ENCODE results near the gene CARM1. TPM values are rescaled to one million over a fixed set of nuclear protein-coding genes. Genes with fewer than 3 reads are reported as not detected.

CARM1 gene
- total RNA-seq (10 to 100 TPM; 22.3 to 35.2 (median 30.8) TPM), total RNA-seq (15.4 to 92.9 (median 26.9) reads per million in 29 experiments)
- 10.3 TPM for total RNA-seq (2013)

DNA sequence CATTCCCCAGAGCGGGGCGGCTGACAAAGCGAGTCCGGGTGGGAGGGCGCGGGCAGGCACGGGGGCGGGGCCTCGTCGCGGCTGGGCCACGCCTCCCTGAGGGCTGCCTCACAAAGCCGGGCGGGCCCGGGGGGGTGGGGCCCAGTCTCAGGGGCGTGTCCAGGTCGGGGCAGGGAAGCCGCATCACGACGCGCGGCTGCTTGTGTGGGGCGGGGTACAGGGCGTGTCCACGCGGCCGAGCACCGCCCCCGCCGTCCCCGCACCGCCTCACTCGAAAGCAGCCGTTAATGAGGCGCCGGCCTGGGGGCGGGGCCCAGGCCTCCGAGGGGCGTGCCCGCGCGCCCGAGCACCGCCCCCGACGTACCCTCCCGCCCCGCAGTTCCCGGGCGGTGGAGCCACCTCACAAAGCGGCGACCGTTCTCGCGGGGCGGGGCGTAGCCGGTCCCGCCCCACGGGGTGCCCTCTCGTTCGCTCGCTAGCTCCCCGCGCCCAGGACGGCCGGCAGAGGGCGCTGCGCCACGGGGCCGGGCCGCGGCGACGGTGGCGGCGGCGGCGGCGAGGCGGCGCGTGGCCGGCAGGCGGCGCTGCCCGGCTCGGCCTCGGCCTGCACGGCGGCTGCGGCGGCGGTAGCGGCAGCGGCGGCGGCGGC is at the start of gene CARM1:
Gene CARM1, plus strand, starts transcription at position 599 of the 649 bp plus-strand sequence. CDS start 150 bp downstream, outside the sequence.
- CTCF ChIA-PET = interaction anchor here in 1 of 2 donors (0.5 to 2.0 kb wide), 6 partner anchors 35 to 750 kb away, joined by 3 to 6 read pairs (median 3); partner anchors contain the start of genes DNM2 and TMED1

DNA sequence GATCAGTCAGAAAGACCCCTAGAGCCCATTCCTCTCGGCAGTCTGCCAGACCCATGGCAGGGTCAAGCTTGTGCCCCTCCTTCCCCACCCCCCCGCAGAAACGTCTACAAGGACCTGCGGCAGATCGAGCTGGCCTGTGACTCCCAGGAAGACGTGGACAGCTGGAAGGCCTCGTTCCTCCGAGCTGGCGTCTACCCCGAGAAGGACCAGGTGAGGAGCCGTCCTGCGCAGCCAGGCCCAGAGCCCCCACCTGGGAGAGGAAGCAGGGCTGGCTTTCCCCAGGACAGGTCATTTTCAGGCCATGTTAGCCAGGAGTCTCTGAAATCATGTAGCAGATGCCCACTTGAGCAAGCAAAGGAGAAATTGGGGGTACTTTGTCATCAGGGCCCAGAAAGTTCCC is 47.7 kb upstream of the CARM1 start:
- no peak overlapping the region for H3K27ac ChIP-seq (ENCODE audit: low read length)
- CTCF ChIA-PET = interaction anchor here in 1 of 2 donors (0.6 kb wide), 1 partner anchor 427 kb away, joined by 5 read pairs; no protein-coding TSS in a partner anchor
- POLR2A ChIA-PET = no interaction called here
- H3K27ac Mint-ChIP-seq = no peak overlapping the region
- H3K4me1 Mint-ChIP-seq = peaks cover 0 to 5% (median 5%) of the 10 kb centered on the region in 3 donors
- no peaks in the 10 kb centered on the region for H3K9me3 ChIP-seq
- ATAC-seq (replicated peaks in 1 of 4) (no peak), DNase-seq (no peak)
- WGBS (ENCODE audit: insufficient coverage) = 96% methylated on average over 7 of the region's 12 CpGs
- no peaks in the 10 kb centered on the region for H3K27me3 ChIP-seq (replicated peaks in 1 of 2; ENCODE audit: control insufficient read depth in 2 of 2, extremely low read depth in 1 of 2, insufficient read depth in 2 of 2, low read length in 1 of 2)
- H3K27me3 Mint-ChIP-seq = no peaks in the 10 kb centered on the region
- no peaks in the 10 kb centered on the region for H3K4me1 ChIP-seq (ENCODE audit: control insufficient read depth in 1 of 2, extremely low read depth in 1 of 2, insufficient read depth in 2 of 2, low read length in 2 of 2)
- no peak overlapping the region for H3K4me3 ChIP-seq (ENCODE audit: control insufficient read depth in 1 of 2, extremely low read depth in 1 of 2, low read length in 1 of 2)
- H3K9me3 Mint-ChIP-seq = no peaks in the 10 kb centered on the region
- peaks cover 36% of the 10 kb centered on the region for H3K36me3 Mint-ChIP-seq
- H3K4me3 Mint-ChIP-seq = no peak overlapping the region
- H3K36me3 ChIP-seq (ENCODE audit: control insufficient read depth in 2 of 2, extremely low read depth in 1 of 2, insufficient read depth in 1 of 2, low read length in 1 of 2) = peaks cover 13 to 63% of the 10 kb centered on the region in 2 donors

More for the DNA sequence above, at the start of gene CARM1:
- Mint-ChIP-seq H3K9me3 (no peaks in the 10 kb centered on the region), H3K27ac (peak within 1 kb of the TSS; percentile 62 to 79), H3K27me3 (no peaks in the 10 kb centered on the region), H3K4me3 (peak within 1 kb of the TSS; percentile 73 to 89 (median 77)), H3K36me3 (no peaks in the 10 kb centered on the region), H3K4me1 (peaks cover 14 to 27% (median 18%) of the 10 kb centered on the region in 3 donors)
- H3K9me3 ChIP-seq = no peaks in the 10 kb centered on the region
- H3K27me3 ChIP-seq (replicated peaks in 1 of 2; ENCODE audit: control insufficient read depth in 2 of 2, extremely low read depth in 1 of 2, insufficient read depth in 2 of 2, low read length in 1 of 2) = no peaks in the 10 kb centered on the region
- peaks cover 10 to 23% of the 10 kb centered on the region in 2 experiments for H3K4me1 ChIP-seq (ENCODE audit: control insufficient read depth in 1 of 2, extremely low read depth in 1 of 2, insufficient read depth in 2 of 2, low read length in 2 of 2)
- H3K4me3 ChIP-seq (ENCODE audit: control insufficient read depth in 1 of 2, extremely low read depth in 1 of 2, low read length in 1 of 2) = peak within 1 kb of the TSS; percentile 57 to 63
- ATAC-seq (replicated peaks in 1 of 4) (peak; percentile 84 to 88 (median 87)), DNase-seq (peak; percentile 97 to 100 (median 99))
- no peaks in the 10 kb centered on the region for H3K36me3 ChIP-seq (ENCODE audit: control insufficient read depth in 2 of 2, extremely low read depth in 1 of 2, insufficient read depth in 1 of 2, low read length in 1 of 2)
- peak within 1 kb of the TSS; percentile 64 for H3K27ac ChIP-seq (ENCODE audit: low read length)
- POLR2A ChIA-PET = no interaction called here
- WGBS (ENCODE audit: insufficient coverage) = under 1% methylated on average over 99 of the region's 99 CpGs

DNA sequence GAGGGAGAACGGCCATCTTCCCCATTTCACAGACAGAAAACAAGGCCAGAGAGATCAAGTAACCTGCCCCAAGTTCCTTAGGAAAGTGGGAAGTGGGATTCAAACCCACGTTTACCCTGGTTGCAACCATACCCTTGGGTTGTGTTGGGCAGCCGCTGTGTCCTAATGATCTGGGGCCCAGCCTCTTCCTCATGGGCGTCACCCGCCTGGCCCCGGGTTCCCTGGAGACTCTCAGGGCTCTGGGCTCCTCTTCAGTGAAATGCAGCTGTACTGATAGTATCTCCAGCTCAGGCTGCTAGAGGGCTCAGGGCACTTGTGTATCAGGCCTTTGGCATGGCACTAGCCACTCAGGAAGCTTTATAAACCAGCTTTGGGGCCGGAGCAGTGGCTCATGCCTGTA is 45.1 kb upstream of the CARM1 start:
- peaks cover 23% of the 10 kb centered on the region for H3K36me3 Mint-ChIP-seq
- ChIA-PET CTCF (no interaction called here), POLR2A (no interaction called here)
- ATAC-seq (replicated peaks in 1 of 4) (no peak), DNase-seq (no peak)
- Histone ChIP-seq H3K36me3 (ENCODE audit: control insufficient read depth in 2 of 2, extremely low read depth in 1 of 2, insufficient read depth in 1 of 2, low read length in 1 of 2) (peaks cover 7 to 56% of the 10 kb centered on the region in 2 donors), H3K27me3 (replicated peaks in 1 of 2; ENCODE audit: control insufficient read depth in 2 of 2, extremely low read depth in 1 of 2, insufficient read depth in 2 of 2, low read length in 1 of 2) (no peaks in the 10 kb centered on the region), H3K4me1 (ENCODE audit: control insufficient read depth in 1 of 2, extremely low read depth in 1 of 2, insufficient read depth in 2 of 2, low read length in 2 of 2) (no peaks in the 10 kb centered on the region), H3K4me3 (ENCODE audit: control insufficient read depth in 1 of 2, extremely low read depth in 1 of 2, low read length in 1 of 2) (no peak overlapping the region), H3K27ac (ENCODE audit: low read length) (no peak overlapping the region), H3K9me3 (no peaks in the 10 kb centered on the region)
- H3K27ac Mint-ChIP-seq = no peak overlapping the region
- 99% methylated on average over 5 of the region's 7 CpGs for WGBS (ENCODE audit: insufficient coverage)
- no peaks in the 10 kb centered on the region for H3K9me3 Mint-ChIP-seq
- no peak overlapping the region for H3K4me3 Mint-ChIP-seq
- no peaks in the 10 kb centered on the region for H3K27me3 Mint-ChIP-seq
- H3K4me1 Mint-ChIP-seq = no peaks in the 10 kb centered on the region

DNA sequence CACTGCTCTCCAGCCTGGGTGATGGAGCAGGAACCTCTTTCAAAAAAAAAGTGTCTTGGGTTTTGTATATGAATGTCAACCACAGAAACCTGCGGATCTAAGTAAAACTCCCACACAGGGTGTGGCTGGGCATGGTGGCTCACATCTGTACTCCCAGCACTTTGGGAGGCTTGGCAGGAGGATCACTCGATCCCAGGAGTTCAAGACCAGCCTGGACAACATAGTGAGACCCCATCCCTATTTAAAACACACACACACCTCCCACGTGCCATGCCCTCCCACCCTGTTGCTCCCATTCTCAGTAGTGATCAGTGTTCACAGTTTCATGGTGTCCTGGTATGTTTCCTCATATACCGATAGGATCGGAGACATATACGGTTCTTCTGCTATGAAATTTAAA is 44.5 kb upstream of the CARM1 start:
- Histone ChIP-seq H3K36me3 (ENCODE audit: control insufficient read depth in 2 of 2, extremely low read depth in 1 of 2, insufficient read depth in 1 of 2, low read length in 1 of 2) (peaks cover 4 to 54% of the 10 kb centered on the region in 2 donors), H3K9me3 (no peaks in the 10 kb centered on the region), H3K27ac (ENCODE audit: low read length) (no peak overlapping the region), H3K4me3 (ENCODE audit: control insufficient read depth in 1 of 2, extremely low read depth in 1 of 2, low read length in 1 of 2) (no peak overlapping the region), H3K27me3 (replicated peaks in 1 of 2; ENCODE audit: control insufficient read depth in 2 of 2, extremely low read depth in 1 of 2, insufficient read depth in 2 of 2, low read length in 1 of 2) (no peaks in the 10 kb centered on the region), H3K4me1 (ENCODE audit: control insufficient read depth in 1 of 2, extremely low read depth in 1 of 2, insufficient read depth in 2 of 2, low read length in 2 of 2) (no peaks in the 10 kb centered on the region)
- Mint-ChIP-seq H3K36me3 (peaks cover 23% of the 10 kb centered on the region), H3K27me3 (no peaks in the 10 kb centered on the region), H3K27ac (peak overlapping the region in 1 of 2 donors; percentile 16), H3K4me1 (no peaks in the 10 kb centered on the region), H3K4me3 (no peak overlapping the region), H3K9me3 (no peaks in the 10 kb centered on the region)
- 100% methylated on average over 4 of the region's 6 CpGs for WGBS (ENCODE audit: insufficient coverage)
- POLR2A ChIA-PET = no interaction called here
- no peak for ATAC-seq (replicated peaks in 1 of 4)
- CTCF ChIA-PET = no interaction called here
- DNase-seq = no peak

DNA sequence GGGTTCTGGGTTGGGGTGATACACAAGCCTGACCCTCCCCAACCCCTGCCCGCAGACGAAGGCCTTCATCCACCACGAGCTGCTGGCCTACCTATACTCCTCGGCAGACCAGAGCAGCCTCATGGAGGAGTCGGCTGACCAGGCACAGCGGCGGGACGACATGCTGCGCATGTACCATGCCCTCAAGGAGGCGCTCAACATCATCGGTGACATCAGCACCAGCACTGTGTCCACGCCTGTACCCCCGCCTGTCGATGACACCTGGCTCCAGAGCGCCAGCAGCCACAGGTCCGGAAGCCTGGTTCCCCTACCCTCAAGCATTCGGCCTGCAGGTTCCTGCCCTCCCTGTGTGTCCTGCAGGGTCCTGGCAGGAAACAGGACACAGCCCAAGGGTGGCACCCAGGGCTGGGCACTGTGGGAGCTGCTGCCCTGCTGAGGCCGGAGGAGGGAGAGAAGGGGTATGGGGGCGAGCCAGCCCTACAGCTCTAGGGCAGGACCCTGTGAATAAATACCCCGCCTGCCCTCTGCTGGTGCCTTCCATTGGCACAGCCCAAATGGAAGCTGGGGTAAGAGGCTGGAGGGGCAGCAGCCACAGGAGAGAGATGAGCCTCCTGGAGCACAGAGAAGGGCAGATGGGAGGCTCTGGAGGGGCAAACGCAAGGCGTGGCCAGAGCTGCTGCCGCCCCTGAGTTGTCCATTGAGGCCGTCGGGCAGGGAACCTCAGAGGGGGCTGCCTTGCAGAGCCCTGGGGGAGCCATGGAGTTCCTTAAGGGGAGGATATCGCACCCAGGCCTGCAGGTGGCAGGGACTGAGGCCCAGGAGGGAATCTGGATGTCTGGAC is 42.2 kb upstream of the CARM1 start:
- POLR2A ChIA-PET = no interaction called here
- ATAC-seq (replicated peaks in 1 of 4) (peak in 2 of 4 experiments; percentile 22 to 25), DNase-seq (no peak)
- H3K9me3 Mint-ChIP-seq = no peaks in the 10 kb centered on the region
- Histone ChIP-seq H3K4me1 (ENCODE audit: control insufficient read depth in 1 of 2, extremely low read depth in 1 of 2, insufficient read depth in 2 of 2, low read length in 2 of 2) (no peaks in the 10 kb centered on the region), H3K4me3 (ENCODE audit: control insufficient read depth in 1 of 2, extremely low read depth in 1 of 2, low read length in 1 of 2) (no peak overlapping the region), H3K27me3 (replicated peaks in 1 of 2; ENCODE audit: control insufficient read depth in 2 of 2, extremely low read depth in 1 of 2, insufficient read depth in 2 of 2, low read length in 1 of 2) (no peaks in the 10 kb centered on the region), H3K36me3 (ENCODE audit: control insufficient read depth in 2 of 2, extremely low read depth in 1 of 2, insufficient read depth in 1 of 2, low read length in 1 of 2) (peaks cover 4 to 53% of the 10 kb centered on the region in 2 donors), H3K9me3 (no peaks in the 10 kb centered on the region), H3K27ac (ENCODE audit: low read length) (no peak overlapping the region)
- H3K27me3 Mint-ChIP-seq = no peaks in the 10 kb centered on the region
- H3K4me1 Mint-ChIP-seq = no peaks in the 10 kb centered on the region
- CTCF ChIA-PET = interaction anchor here in 1 of 2 donors (0.5 to 0.7 kb wide), 2 partner anchors 256 to 306 kb away, joined by 3 read pairs; no protein-coding TSS in a partner anchor
- no peak overlapping the region for H3K27ac Mint-ChIP-seq
- H3K4me3 Mint-ChIP-seq = no peak overlapping the region
- peaks cover 21% of the 10 kb centered on the region for H3K36me3 Mint-ChIP-seq
- WGBS (ENCODE audit: insufficient coverage) = 97% methylated on average over 24 of the region's 26 CpGs

DNA sequence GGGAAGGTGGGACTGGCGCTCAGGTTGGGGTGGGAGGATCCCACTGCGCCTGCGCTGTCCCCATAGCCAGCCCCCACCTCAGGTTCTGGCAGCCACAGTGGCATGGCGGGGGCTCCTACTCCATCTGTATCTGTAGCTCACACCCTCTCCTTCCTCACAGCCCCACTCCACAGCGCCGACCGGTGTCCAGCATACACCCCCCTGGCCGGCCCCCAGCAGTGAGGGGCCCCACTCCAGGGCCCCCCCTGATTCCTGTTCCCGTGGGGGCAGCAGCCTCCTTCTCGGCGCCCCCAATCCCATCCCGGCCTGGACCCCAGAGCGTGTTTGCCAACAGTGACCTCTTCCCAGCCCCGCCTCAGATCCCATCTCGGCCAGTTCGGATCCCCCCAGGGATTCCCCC is 41.4 kb upstream of the CARM1 start:
- Mint-ChIP-seq H3K36me3 (peaks cover 19% of the 10 kb centered on the region), H3K27me3 (no peaks in the 10 kb centered on the region), H3K9me3 (no peaks in the 10 kb centered on the region), H3K27ac (no peak overlapping the region), H3K4me3 (no peak overlapping the region), H3K4me1 (no peaks in the 10 kb centered on the region)
- H3K27me3 ChIP-seq (replicated peaks in 1 of 2; ENCODE audit: control insufficient read depth in 2 of 2, extremely low read depth in 1 of 2, insufficient read depth in 2 of 2, low read length in 1 of 2) = no peaks in the 10 kb centered on the region
- POLR2A ChIA-PET = no interaction called here
- WGBS (ENCODE audit: insufficient coverage) = 96% methylated on average over 11 of the region's 16 CpGs
- no peak overlapping the region for H3K4me3 ChIP-seq (ENCODE audit: control insufficient read depth in 1 of 2, extremely low read depth in 1 of 2, low read length in 1 of 2)
- H3K9me3 ChIP-seq = no peaks in the 10 kb centered on the region
- CTCF ChIA-PET = no interaction called here
- H3K27ac ChIP-seq (ENCODE audit: low read length) = no peak overlapping the region
- DNase-seq = no peak
- peaks cover 0 to 4% of the 10 kb centered on the region in 2 experiments for H3K4me1 ChIP-seq (ENCODE audit: control insufficient read depth in 1 of 2, extremely low read depth in 1 of 2, insufficient read depth in 2 of 2, low read length in 2 of 2)
- ATAC-seq (replicated peaks in 1 of 4) = no peak
- H3K36me3 ChIP-seq (ENCODE audit: control insufficient read depth in 2 of 2, extremely low read depth in 1 of 2, insufficient read depth in 1 of 2, low read length in 1 of 2) = peaks cover 4 to 46% of the 10 kb centered on the region in 2 donors

Data from T-cell (primary cell).